ENCODE results near the gene C9orf72.

- TF ChIP-seq, protein P1, sequence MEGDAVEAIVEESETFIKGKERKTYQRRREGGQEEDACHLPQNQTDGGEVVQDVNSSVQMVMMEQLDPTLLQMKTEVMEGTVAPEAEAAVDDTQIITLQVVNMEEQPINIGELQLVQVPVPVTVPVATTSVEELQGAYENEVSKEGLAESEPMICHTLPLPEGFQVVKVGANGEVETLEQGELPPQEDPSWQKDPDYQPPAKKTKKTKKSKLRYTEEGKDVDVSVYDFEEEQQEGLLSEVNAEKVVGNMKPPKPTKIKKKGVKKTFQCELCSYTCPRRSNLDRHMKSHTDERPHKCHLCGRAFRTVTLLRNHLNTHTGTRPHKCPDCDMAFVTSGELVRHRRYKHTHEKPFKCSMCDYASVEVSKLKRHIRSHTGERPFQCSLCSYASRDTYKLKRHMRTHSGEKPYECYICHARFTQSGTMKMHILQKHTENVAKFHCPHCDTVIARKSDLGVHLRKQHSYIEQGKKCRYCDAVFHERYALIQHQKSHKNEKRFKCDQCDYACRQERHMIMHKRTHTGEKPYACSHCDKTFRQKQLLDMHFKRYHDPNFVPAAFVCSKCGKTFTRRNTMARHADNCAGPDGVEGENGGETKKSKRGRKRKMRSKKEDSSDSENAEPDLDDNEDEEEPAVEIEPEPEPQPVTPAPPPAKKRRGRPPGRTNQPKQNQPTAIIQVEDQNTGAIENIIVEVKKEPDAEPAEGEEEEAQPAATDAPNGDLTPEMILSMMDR (IDR thresholded peaks at IDR 0.05) = no peak
- TF ChIP-seq POLR2A (IDR thresholded peaks at IDR 0.05) = no peak
These were observed 27.0 kb upstream of the C9orf72 start for GRCh38 chr9:27600256-27600655.
